Bronchial epithelial cell (primary cell): ENCODE results near the gene CLDN12. TPM values are rescaled to one million over a fixed set of nuclear protein-coding genes. Genes with fewer than 3 reads are reported as not detected.
A peak's percentile ranks its signal among the peaks of the same experiment; 100 is the strongest.

Experiments used
- DNase-seq: peaks from one replicate; pipeline ENCODE4 v3.0.0-alpha.2; 2010; ENCODE audit warnings: low read depth
- FAIRE-seq: peaks from 2 replicates; lab custom pipeline; 2011; peaks lifted over from hg19 to GRCh38; lab: Jason Lieb, UNC
- H3K27me3 ChIP-seq: 2 replicates; pipeline ENCODE4 v1.5.1; 2011; ENCODE audit warnings: low read length; ENCODE audit not compliant: control insufficient read depth, insufficient read depth
- H3K36me3 ChIP-seq: 2 replicates; pipeline ENCODE4 v1.5.1; 2011; ENCODE audit warnings: low read length; ENCODE audit not compliant: control insufficient read depth, insufficient read depth
- H3K4me3 ChIP-seq: 2 replicates; pipeline ENCODE4 v1.5.1; 2011; ENCODE audit warnings: mild to moderate bottlenecking, low read depth, low read length, control low read depth
- total RNA-seq: library from RNA; depleted of rRNA; stranded (reverse); fragments of >200 nt; gene quantifications from 2 replicates; pipeline ENCODE4 v1.2.1, GENCODE V29; 2014
- TF ChIP-seq, protein P1 (sequence below): IDR thresholded peaks from 2 replicates; pipeline ENCODE4 v1.5.1; 2011; ENCODE audit warnings: mild to moderate bottlenecking, moderate library complexity, low read length, control low read depth, inconsistent platforms; ENCODE audit not compliant: insufficient read depth, severe bottlenecking

CLDN12 gene
- total RNA-seq, 1 donor from 2014 or later: 59.5 TPM

GRCh38 chr7:90421651-90422050 is 18.4 kb downstream of the CLDN12 start:
- DNase-seq (no peak), FAIRE-seq (no peak)
- Histone ChIP-seq H3K4me3 (no peak overlapping the region), H3K27me3 (no peaks in the 10 kb centered on the region), H3K36me3 (peaks cover 1% of the 10 kb centered on the region)
- TF ChIP-seq, protein P1, sequence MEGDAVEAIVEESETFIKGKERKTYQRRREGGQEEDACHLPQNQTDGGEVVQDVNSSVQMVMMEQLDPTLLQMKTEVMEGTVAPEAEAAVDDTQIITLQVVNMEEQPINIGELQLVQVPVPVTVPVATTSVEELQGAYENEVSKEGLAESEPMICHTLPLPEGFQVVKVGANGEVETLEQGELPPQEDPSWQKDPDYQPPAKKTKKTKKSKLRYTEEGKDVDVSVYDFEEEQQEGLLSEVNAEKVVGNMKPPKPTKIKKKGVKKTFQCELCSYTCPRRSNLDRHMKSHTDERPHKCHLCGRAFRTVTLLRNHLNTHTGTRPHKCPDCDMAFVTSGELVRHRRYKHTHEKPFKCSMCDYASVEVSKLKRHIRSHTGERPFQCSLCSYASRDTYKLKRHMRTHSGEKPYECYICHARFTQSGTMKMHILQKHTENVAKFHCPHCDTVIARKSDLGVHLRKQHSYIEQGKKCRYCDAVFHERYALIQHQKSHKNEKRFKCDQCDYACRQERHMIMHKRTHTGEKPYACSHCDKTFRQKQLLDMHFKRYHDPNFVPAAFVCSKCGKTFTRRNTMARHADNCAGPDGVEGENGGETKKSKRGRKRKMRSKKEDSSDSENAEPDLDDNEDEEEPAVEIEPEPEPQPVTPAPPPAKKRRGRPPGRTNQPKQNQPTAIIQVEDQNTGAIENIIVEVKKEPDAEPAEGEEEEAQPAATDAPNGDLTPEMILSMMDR: no peak

- Histone ChIP-seq H3K36me3 (no peaks in the 10 kb centered on the region), H3K27me3 (no peaks in the 10 kb centered on the region), H3K4me3 (no peak overlapping the region)
- FAIRE-seq (no peak), DNase-seq (no peak)
- TF ChIP-seq, protein P1: no peak
These were observed 21.5 kb downstream of the CLDN12 start for GRCh38 chr7:90424720-90425119.

GRCh38 chr7:90425376-90425775 is 22.1 kb downstream of the CLDN12 start:
- Histone ChIP-seq H3K27me3 (no peaks in the 10 kb centered on the region), H3K36me3 (no peaks in the 10 kb centered on the region), H3K4me3 (no peak overlapping the region)
- FAIRE-seq (no peak), DNase-seq (peak; percentile 85)
- TF ChIP-seq, protein P1: no peak

DNA sequence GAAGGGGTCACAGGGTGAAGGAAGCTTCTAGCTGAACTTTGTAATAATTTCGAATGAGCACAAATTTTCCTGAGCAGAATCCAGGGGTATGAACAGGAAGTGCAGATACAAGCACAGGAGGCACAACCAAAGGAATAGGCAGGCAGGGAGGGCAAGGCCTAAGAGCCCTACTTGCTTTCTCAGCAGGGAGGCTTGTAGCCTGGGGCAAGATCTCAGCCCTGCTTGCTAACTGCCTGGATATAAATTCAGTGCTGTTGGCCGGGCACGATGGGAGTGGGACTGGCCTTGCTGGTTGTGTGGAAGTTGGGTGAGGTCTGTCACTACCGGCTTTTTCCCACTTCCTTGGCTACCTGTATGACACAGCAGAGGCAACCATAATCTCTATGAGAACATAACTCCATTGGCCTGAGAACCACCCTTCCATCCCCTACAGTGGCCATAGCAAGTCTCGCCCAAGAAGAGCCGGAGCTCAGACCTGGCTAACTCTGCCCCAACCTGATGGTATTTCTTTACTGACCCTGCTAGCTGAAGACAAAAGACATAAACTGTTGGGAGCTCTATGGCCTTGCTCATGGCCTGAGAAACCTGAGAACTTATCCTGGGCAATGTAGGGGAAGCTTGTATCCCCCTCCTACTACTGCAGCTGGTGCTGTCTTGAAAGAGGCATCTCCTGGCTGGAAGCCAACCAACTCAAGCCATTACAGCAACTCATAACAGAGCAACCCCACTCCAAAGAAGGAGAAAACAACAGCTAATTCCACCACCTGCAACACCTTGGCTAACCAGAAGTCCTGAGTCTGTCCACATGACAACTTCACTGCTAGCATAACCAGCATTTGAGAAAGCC is 27.6 kb downstream of the CLDN12 start:
- no peak for DNase-seq
- Histone ChIP-seq H3K27me3 (no peaks in the 10 kb centered on the region), H3K4me3 (no peak overlapping the region), H3K36me3 (no peaks in the 10 kb centered on the region)
- TF ChIP-seq, protein P1: no peak
- no peak for FAIRE-seq

DNA sequence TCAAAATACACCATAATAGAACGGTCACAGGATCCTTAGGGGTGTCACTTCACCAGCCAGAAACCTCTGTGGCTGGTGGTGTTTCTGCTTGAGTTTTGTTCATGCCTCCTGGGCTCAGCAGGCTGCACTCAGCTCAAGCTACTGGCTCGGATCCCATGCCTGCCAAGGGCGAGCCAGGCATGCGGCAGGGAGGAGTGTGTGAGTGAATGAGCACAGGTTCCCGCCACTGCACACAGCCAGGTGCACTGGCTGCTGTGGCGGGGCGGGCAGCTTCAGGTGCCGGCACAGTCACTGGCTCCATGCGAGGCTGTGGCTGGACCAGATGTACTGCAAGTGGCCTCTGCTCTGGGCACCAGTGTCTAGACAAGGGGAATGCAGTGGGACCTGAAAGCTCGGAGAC is 29.5 kb downstream of the CLDN12 start:
- Histone ChIP-seq H3K27me3 (no peaks in the 10 kb centered on the region), H3K36me3 (no peaks in the 10 kb centered on the region), H3K4me3 (no peak overlapping the region)
- TF ChIP-seq, protein P1: no peak
- DNase-seq (peak; percentile 25), FAIRE-seq (no peak)
